ENCODE results near the gene PLAGL1.
A peak's percentile ranks its signal among the peaks of the same experiment; 100 is the strongest.

PLAGL1 gene

GRCh38 chr6:144008120-144008811 is at the start of gene PLAGL1:
Gene PLAGL1, minus strand, starts transcription at chr6:144008259. Its CDS starts 60,123 bp downstream, at chr6:143948136.
- H3K79me2 ChIP-seq (ENCODE audit: insufficient read depth, low read depth): no peaks in the 10 kb centered on the region
- no peaks in the 10 kb centered on the region for H3K27me3 ChIP-seq (ENCODE audit: insufficient read depth, low read depth)
- H3K4me2 ChIP-seq: peak within 1 kb of the TSS; percentile 25; the same call in 1 of the 2 replicates
- H4K20me1 ChIP-seq (ENCODE audit: insufficient read depth): no peaks in the 10 kb centered on the region
- H3K4me1 ChIP-seq (ENCODE audit: low read depth, poor library complexity, severe bottlenecking): no peaks in the 10 kb centered on the region
- no peak within 1 kb of the TSS for H3K4me3 ChIP-seq (IDR thresholded peaks at IDR 0.05; ENCODE audit: insufficient read depth, low read depth, low read length)
- no peak within 1 kb of the TSS; the same call in 1 of the 2 replicates for H3K9ac ChIP-seq
- TF ChIP-seq, protein P1, sequence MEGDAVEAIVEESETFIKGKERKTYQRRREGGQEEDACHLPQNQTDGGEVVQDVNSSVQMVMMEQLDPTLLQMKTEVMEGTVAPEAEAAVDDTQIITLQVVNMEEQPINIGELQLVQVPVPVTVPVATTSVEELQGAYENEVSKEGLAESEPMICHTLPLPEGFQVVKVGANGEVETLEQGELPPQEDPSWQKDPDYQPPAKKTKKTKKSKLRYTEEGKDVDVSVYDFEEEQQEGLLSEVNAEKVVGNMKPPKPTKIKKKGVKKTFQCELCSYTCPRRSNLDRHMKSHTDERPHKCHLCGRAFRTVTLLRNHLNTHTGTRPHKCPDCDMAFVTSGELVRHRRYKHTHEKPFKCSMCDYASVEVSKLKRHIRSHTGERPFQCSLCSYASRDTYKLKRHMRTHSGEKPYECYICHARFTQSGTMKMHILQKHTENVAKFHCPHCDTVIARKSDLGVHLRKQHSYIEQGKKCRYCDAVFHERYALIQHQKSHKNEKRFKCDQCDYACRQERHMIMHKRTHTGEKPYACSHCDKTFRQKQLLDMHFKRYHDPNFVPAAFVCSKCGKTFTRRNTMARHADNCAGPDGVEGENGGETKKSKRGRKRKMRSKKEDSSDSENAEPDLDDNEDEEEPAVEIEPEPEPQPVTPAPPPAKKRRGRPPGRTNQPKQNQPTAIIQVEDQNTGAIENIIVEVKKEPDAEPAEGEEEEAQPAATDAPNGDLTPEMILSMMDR (conservative IDR thresholded peaks at IDR 0.05; ENCODE audit: low read depth, low read length): no peak
- no peak within 1 kb of the TSS for H3K27ac ChIP-seq
- H3K36me3 ChIP-seq (ENCODE audit: insufficient read depth): no peaks in the 10 kb centered on the region
- H2AFZ ChIP-seq (ENCODE audit: low read depth): peak within 1 kb of the TSS; percentile 44

DNA sequence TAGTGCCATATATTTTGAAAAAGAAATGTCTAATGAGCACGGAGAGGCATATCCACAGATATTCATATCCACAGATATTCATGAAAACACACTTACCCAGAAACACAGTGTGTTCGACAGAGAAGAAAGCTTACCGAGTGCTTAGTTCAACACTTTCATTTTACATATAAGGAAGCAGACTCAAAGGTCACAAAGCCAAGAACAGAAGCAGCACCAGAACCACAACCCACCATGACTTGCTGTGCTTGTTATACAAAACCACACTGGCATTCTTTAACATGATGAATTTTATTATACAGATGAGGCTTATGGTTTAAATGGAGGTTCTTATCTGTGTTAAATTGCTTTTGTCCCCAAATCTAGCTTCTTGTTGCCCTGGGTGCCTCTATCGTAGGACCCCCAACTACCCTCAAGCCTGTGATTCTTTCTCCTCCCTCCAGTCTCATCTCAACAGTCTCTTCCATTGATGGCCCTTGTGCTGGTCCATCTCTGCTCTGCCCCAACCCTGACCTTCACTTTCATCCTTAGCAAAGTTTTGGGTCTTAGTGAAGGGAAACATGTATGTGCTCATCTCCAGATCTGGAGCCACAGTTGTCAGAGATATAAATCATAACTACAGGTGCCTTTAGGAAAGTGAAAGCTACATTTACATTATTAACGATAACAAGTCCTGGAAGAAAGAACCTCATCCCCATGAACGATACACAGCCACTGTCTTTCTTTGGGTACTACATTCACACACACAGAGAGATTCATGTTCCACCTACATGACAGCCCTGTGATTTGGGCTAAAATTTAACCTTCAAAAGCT is 47.3 kb upstream of the PLAGL1 start:
- Histone ChIP-seq H3K4me2 (peak overlapping the region; percentile 47), H3K27me3 (ENCODE audit: insufficient read depth, low read depth) (no peaks in the 10 kb centered on the region), H3K79me2 (ENCODE audit: insufficient read depth, low read depth) (no peaks in the 10 kb centered on the region), H3K4me3 (IDR thresholded peaks at IDR 0.05; ENCODE audit: insufficient read depth, low read depth, low read length) (no peak overlapping the region), H4K20me1 (ENCODE audit: insufficient read depth) (no peaks in the 10 kb centered on the region), H3K27ac (peak overlapping the region; percentile 39), H3K36me3 (ENCODE audit: insufficient read depth) (no peaks in the 10 kb centered on the region), H2AFZ (ENCODE audit: low read depth) (peak overlapping the region; percentile 23; the same call in 1 of the 2 replicates), H3K4me1 (ENCODE audit: low read depth, poor library complexity, severe bottlenecking) (peaks cover 30% of the 10 kb centered on the region), H3K9ac (peak overlapping the region; percentile 10; the same call in 1 of the 2 replicates)
- TF ChIP-seq, protein P1 (conservative IDR thresholded peaks at IDR 0.05; ENCODE audit: low read depth, low read length): no peak

DNA sequence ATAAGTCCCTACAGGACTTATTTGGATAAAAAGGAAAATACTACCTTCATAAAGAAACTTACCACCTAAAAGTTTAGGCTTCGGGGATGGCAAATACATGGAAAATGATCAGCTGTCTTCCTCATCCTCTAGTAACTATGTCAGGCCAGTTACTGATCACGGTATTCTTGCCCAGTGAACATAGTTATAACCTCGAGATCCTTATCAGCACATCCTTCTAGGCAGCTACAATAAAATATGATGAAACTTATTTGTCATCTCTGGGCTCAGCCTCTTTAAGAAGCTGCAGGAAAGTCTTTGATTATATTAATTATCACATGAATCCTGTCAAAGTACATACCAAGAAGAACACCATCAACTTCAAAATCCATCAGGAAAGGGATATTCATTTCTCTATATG is 45.5 kb upstream of the PLAGL1 start:
- H3K4me1 ChIP-seq (ENCODE audit: low read depth, poor library complexity, severe bottlenecking): peaks cover 30% of the 10 kb centered on the region
- no peak overlapping the region for H3K9ac ChIP-seq
- no peak overlapping the region for H2AFZ ChIP-seq (ENCODE audit: low read depth)
- H4K20me1 ChIP-seq (ENCODE audit: insufficient read depth): no peaks in the 10 kb centered on the region
- TF ChIP-seq, protein P1 (conservative IDR thresholded peaks at IDR 0.05; ENCODE audit: low read depth, low read length): no peak
- no peaks in the 10 kb centered on the region for H3K36me3 ChIP-seq (ENCODE audit: insufficient read depth)
- H3K79me2 ChIP-seq (ENCODE audit: insufficient read depth, low read depth): no peaks in the 10 kb centered on the region
- H3K4me3 ChIP-seq (IDR thresholded peaks at IDR 0.05; ENCODE audit: insufficient read depth, low read depth, low read length): no peak overlapping the region
- H3K27ac ChIP-seq: no peak overlapping the region
- no peaks in the 10 kb centered on the region for H3K27me3 ChIP-seq (ENCODE audit: insufficient read depth, low read depth)
- H3K4me2 ChIP-seq: no peak overlapping the region

DNA sequence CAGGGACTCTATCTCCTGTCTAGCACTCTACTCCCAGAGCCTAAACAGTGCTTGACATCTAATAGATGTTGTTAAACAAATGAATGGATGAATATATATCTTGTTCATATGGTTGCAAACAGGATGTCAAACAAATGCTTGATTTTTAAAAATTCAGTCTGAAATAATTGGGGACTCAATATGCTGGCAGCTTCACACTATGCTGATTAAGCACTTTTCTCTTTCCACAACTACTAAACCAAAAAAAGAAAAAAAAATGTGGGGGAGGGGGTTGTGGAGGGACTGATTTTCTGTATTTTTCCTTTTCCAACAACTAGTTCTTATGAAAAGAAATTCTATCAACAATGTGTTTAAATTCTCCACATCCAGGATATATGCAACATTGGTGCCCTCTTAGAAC is 44.4 kb upstream of the PLAGL1 start:
- TF ChIP-seq, protein P1 (conservative IDR thresholded peaks at IDR 0.05; ENCODE audit: low read depth, low read length): no peak
- peaks cover 30% of the 10 kb centered on the region for H3K4me1 ChIP-seq (ENCODE audit: low read depth, poor library complexity, severe bottlenecking)
- H3K27me3 ChIP-seq (ENCODE audit: insufficient read depth, low read depth): no peaks in the 10 kb centered on the region
- no peaks in the 10 kb centered on the region for H3K79me2 ChIP-seq (ENCODE audit: insufficient read depth, low read depth)
- H3K27ac ChIP-seq: no peak overlapping the region
- H3K4me2 ChIP-seq: no peak overlapping the region
- no peak overlapping the region for H2AFZ ChIP-seq (ENCODE audit: low read depth)
- no peak overlapping the region for H3K4me3 ChIP-seq (IDR thresholded peaks at IDR 0.05; ENCODE audit: insufficient read depth, low read depth, low read length)
- no peaks in the 10 kb centered on the region for H4K20me1 ChIP-seq (ENCODE audit: insufficient read depth)
- no peaks in the 10 kb centered on the region for H3K36me3 ChIP-seq (ENCODE audit: insufficient read depth)
- H3K9ac ChIP-seq: no peak overlapping the region

Data from KMS-11 (cell line).